ENCODE results near the gene REX1BD.
"Not testable (repeated sequence)": the region's sequence is repeated elsewhere in the genome, so short reads cannot be mapped to it uniquely, and the experiment has no call there.

REX1BD gene

GRCh38 chr19:18588611-18589379, at the start of gene REX1BD:
Gene REX1BD (plus strand): TSS chr19:18588798. CDS start chr19:18588802, 4 bp downstream.
- DNase-seq (ENCODE audit: extremely low read depth in 1 of 2, low read depth in 1 of 2) = peak; percentile 53 to 78

- no peak for DNase-seq (ENCODE audit: extremely low read depth in 1 of 2, low read depth in 1 of 2)
Measured at GRCh38 chr19:18539372-18539771, 49.2 kb upstream of the REX1BD start.

DNA sequence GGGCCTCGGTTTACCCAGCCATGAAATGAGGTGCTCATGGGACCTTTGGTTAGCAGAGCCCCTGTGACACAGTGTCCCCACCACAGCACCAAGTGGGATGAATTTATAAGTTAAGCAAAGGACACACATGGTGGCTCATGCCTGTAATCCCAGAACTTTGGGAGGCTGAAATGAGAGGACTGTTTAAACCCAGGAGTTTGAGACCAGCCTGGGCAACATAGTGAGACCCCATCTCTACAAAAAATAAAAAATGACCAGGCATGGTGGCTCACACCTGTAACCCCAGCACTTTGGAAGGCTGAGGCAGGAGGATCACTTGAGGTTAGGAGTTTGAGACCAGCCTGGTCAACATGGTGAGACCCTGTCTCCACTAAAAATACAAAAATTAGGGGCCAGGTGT, 48.4 kb upstream of the REX1BD start:
- DNase-seq (ENCODE audit: extremely low read depth in 1 of 2, low read depth in 1 of 2) = not testable (repeated sequence)

DNA sequence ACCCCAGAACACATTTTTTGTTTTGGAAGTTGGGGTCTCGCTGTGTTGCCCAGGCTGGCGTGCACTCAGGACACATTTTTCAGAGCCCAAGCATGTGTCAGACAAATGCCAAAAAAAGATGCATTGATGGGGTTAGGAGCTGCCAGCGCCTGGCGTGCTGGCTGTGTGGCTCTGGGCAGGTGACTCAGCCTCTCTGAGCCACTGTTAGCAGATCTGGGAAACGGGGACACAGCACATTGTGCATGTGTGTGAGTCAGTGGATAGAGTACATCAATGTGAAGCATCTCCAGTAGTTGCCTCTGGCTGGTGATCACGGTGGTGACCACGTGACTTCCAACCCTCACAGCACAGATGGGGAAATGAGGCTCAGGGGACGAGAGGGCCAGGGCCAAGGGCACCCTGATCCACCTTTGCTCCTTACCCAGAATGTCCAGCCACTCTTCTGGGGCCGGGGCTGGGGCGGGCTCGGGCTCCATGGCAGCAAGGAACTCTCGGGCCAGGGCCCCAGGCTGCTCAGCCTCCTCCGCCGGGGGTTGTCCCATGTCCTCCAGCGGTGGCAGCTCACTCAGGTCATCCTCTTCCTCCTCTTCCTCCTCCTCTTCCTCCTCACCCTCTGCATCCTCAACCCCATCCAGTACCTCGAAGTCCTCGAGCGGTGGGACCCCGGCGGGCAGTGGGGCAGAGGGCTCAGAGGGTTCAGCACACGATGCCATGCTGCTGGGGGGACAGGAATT, 47.2 kb upstream of the REX1BD start:
- no peak for DNase-seq (ENCODE audit: extremely low read depth in 1 of 2, low read depth in 1 of 2)

GRCh38 chr19:18541992-18542940, 46.3 kb upstream of the REX1BD start:
- no peak for DNase-seq (ENCODE audit: extremely low read depth in 1 of 2, low read depth in 1 of 2)

DNA sequence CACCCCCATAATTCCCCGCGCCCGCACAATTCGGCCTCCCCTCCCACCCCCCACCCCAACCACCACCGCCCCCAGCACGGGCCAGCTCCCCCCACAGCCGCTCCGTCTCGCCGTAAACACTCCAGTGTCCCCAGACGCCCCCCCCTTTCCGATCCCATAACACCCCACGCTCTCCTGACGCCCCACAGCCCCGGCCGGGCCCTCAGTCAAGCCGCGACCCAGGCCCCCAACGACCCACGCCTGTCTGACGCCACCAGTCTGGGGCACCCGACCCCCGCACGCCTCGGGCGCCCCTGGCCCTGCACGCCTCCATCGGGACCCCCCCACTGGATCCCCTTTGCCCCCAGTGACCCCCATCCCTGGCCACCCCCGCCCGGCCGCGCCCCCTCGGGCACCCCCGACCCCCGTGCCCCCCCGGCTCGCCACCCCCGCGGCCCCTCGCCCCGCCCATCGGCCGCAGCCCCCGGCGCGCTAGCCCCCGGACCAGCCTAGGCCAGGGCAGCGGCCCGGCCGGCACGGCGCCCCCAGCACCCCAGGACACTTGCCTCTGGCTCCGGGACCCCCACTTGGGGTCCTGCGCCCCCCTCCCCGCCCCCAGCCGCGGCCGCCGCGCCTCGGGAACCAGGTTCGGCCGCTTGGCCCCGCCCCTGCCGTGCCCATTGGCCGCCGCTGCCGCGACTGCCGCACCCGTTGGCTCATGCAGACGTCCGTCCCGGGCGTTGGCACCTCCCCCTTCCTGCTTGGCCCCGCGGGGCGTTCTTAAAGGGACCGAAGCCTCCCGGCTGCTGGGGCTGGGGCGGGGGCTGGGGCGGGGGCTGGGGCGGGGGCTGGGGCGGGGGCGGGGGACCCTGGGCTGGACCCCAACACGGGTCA, 45.4 kb upstream of the REX1BD start, which contains the start of gene FKBP8:
Gene FKBP8, minus strand, starts transcription at position 633 of the 873 bp plus-strand sequence. CDS start 1,603 bp downstream, outside the sequence.
- peak; percentile 84 to 90 for DNase-seq (ENCODE audit: extremely low read depth in 1 of 2, low read depth in 1 of 2)

DNA sequence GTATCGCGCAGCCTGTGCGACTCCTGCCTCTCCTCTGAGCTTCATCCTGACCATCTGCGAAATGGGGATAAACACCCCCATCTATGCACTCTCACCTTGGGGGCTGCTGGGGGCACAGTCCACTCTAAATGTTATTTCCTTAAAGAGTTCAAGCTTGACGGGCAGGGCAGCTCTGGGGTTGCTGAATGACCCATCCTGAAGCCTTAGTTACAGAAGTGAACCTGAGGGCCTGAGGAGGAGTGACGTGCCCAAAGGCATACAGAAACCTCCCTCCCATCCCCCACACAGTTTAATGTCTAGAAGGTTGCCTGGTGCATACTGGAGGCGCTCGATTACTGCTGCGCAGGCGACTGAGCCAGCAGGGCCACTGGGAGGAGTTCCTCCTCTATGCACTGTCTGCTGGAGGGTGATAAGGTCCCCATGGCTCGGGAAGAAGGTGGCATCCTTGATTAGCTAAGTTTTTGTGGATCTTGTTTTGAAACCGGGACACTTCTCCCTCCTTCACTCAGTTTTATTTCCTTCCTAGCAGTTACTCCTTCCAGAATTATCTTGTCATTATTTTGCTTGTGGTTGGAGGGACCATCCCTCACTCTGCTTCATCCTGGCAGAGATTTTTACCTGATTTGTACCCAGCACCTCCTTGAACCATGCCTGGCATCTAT, 44.7 kb upstream of the REX1BD start:
- DNase-seq (ENCODE audit: extremely low read depth in 1 of 2, low read depth in 1 of 2) = peak in 1 of 2 donors; percentile 31

DNA sequence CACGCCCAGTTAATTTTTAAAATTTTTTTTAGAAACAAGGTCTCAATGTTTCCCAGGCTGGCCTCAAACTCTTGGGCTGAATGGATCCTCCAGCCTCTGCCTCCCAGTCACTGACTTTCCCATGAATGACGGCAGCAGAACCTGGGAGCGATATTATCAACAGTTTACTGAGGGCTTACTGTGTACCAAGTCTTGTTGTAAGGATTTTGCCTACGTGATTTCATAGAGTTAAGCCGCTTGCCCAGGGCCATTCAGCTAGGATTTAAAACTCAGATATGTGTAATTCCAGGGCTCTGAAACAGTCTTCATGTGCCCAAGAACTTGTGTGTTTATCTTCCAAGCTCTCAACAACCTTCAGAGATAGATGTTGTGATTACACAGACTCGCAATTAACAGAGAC, 37.0 kb upstream of the REX1BD start:
- no peak for DNase-seq (ENCODE audit: extremely low read depth in 1 of 2, low read depth in 1 of 2)

- DNase-seq (ENCODE audit: extremely low read depth in 1 of 2, low read depth in 1 of 2) = peak; percentile 93 to 97
Measured at GRCh38 chr19:18557411-18558201, 31.0 kb upstream of the REX1BD start, which contains the start of gene KXD1. Gene KXD1 (plus strand): TSS chr19:18557870. CDS start chr19:18562057, 4,187 bp downstream.

DNA sequence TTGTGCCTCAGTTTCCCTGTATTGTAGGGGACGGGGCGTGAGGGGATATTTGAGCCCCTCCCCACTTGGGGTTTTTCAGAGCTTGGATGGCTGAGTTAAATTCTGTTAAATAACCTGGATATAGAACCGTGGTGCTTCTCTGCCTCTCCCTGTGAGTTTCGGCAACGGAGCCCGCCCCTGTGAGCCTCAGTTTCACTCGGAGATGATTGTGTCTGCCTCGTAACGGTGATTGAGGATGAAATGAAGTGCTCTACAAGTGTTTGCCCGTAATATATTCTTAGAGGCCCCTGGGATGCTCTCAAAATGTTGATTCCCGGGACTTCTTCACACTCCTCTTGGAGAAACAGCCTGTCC, 30.4 kb upstream of the REX1BD start:
- DNase-seq (ENCODE audit: extremely low read depth in 1 of 2, low read depth in 1 of 2) = no peak

GRCh38 chr19:18558604-18559003, 30.0 kb upstream of the REX1BD start:
- DNase-seq (ENCODE audit: extremely low read depth in 1 of 2, low read depth in 1 of 2) = no peak

DNA sequence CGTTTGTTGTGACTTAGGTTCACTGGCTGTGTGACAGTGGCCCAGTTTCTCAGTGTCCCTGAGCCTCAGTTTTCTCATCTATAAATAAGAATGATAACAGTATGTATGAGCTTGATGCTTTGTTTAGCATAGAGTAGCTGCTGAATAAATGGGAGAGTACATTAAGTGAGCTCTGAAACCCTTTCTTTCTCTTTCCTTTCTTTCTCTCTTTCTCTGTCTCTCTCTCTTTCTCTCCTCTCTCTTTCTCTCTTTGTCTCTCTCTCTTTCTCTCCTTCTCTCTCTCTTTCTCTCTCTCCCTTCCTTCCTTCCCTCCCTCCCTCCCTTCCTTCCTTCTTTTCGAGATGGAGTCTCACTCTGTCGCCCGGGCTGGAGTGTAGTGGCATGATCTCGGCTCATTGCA, 28.9 kb upstream of the REX1BD start:
- no peak for DNase-seq (ENCODE audit: extremely low read depth in 1 of 2, low read depth in 1 of 2)

GRCh38 chr19:18562086-18562485, 26.5 kb upstream of the REX1BD start:
- no peak for DNase-seq (ENCODE audit: extremely low read depth in 1 of 2, low read depth in 1 of 2)

DNA sequence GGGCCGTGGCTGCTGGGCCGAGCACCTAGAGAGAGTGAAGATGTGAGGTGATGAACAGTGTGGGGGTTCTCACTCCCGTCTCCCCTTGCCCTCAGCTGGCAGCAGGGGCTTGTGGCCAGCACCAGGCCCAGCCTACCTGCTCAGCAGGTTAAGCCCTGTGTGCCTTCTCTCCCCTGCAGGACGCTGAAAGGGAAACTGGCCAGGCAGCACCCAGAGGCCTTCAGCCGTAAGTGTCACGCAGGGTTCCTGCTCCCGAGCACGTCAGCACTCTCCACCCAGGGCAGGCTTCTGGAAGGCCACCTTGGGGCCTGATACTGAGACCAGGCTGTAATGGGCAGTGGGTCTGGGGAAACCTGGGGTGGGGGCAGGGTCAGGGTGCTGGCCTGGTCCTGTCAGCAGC, 21.6 kb upstream of the REX1BD start:
- DNase-seq (ENCODE audit: extremely low read depth in 1 of 2, low read depth in 1 of 2) = no peak

DNA sequence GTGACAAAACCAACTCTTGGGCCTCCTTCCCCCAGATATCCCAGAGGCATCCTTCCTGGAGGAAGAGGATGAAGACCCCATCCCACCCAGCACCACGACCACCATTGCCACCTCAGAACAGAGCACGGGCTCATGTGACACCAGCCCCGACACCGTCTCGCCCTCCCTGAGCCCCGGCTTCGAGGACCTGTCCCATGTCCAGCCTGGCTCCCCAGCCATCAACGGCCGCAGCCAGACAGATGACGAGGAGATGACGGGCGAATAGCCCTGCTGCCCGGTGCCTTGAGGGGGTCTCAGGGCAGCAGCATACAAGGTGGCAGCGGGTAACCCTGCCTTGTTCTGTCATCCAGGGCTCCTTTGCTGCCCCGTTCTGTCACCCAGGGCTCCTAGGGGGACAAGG, 20.2 kb upstream of the REX1BD start:
- DNase-seq (ENCODE audit: extremely low read depth in 1 of 2, low read depth in 1 of 2) = no peak

DNA sequence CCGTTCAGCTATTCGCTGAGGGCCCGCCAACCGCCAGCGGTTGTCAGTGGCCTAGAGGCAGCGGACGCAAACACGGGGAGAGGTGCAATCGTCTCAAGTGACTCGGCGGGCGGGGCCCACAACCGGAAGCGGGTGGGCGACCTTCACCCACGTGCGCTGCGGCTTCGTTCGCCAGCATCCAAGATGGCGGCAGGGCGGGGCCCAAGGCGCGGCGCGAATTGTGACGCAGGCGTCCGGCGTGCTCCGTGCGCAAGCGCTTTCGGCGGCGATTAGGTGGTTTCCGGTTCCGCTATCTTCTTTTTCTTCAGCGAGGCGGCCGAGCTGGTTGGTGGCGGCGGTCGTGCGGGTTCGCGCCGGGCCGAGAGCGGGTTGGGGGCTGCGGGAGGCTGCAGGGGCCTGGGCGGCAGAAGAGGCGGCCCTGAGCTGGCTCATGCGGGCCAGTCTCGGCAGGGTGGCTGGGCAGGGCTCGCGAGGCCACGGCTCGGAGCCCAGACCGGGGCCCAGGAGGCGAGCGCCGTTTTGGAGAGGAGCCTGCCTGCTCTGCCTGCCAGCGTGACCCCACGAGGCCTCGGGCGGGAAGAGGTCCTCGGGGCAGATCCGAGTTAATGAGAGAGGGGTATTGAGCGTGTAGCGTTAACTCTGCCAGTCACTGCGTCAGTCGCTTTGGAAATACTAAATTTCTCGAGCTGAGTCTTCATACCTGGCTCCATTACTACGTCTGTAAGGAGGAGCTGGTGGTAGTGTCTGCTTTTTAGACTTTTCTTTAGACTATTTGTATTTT, 16.8 kb upstream of the REX1BD start, which contains the start of gene UBA52:
Gene UBA52, plus strand, starts transcription at position 294 of the 781 bp plus-strand sequence. CDS start 1,444 bp downstream, outside the sequence.
- DNase-seq (ENCODE audit: extremely low read depth in 1 of 2, low read depth in 1 of 2) = peak; percentile 94 to 99

- no peak for DNase-seq (ENCODE audit: extremely low read depth in 1 of 2, low read depth in 1 of 2)
Measured at GRCh38 chr19:18574691-18575291, 13.8 kb upstream of the REX1BD start.
